HG02678 (cell line): Measurements from ENCODE around the gene COL27A1.
A peak's percentile ranks its signal among the peaks of the same experiment; 100 is the strongest.

Experiments used
- ATAC-seq: cut with Tn5 transposase; IDR thresholded peaks from one replicate; pipeline ENCODE4 v1.9.1; 2021; ENCODE audit warnings: mild to moderate bottlenecking, moderate library complexity; ENCODE audit not compliant: unreplicated experiment

Gene COL27A1

DNA sequence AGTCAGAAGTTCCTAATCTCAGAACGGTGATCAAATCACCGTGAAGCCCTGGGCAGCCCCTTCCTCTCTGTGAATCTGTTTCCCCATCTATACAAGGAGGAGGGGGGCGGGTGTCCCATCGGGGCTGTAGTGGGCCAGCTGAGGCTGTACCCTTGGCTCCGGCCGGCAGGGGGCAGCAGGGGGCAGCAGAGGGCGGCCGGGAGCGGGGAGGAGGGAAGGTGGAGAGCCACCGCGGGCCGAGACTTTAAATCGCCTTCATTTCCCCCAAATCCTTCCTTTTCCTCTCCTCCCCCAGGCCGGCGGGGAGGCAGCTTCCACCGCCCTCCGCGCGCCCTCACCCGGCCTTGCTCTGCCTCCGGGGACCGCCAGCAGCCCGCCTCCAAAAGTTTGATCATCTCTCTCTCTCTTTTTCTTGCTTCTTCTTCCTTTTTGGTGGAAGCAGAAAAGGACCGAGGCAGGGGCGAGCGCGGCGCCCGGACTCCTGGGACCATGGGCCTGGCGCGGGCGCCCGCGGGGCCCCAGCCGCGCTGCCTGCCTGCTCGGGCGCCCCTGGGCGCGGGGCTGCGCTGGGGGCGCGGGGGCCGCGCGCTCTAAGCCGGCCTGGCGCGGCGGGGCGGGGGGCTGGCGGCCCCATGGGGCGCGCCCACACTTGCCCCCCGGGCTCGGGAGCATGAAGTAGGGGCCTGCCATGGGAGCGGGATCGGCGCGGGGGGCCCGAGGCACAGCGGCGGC is at the start of gene COL27A1:
Gene COL27A1, plus strand, starts transcription at position 275 of the 732 bp plus-strand sequence. Its CDS starts 414 bp downstream, at position 689.
- ATAC-seq = peak; percentile 93

DNA sequence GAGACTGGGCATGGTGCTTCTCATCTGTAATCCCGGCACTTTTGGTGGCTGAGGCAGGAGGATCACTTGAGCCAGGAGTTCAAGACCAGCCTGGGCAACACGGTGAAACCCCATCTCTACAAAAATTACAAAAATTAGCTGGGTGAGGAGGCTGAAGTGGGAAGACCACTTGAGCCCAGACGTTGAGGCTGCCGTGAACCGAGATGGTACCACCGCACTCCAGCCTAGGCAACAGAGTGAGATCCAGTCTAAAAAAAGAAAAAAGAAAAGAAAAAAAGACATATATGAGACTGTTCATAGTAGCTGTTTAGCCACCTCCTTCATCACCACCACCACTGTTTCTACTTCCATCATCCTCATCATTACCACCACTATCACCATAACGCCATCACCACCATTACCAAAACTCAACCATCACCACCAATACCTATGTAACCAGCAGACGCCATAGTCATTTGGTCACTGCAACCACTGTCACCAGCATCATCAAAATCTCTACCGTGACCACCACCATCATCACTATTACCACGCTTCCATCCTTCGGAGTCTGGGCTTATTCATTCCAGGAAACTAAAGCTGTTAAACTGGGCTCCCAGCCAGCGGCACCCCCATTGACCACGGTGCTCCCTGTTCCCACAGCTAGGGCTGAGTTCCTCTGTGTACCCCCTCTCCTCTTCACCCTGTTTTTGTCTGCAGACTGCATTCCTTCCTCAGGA is 47.9 kb upstream of the COL27A1 start:
- ATAC-seq = peak; percentile 4

DNA sequence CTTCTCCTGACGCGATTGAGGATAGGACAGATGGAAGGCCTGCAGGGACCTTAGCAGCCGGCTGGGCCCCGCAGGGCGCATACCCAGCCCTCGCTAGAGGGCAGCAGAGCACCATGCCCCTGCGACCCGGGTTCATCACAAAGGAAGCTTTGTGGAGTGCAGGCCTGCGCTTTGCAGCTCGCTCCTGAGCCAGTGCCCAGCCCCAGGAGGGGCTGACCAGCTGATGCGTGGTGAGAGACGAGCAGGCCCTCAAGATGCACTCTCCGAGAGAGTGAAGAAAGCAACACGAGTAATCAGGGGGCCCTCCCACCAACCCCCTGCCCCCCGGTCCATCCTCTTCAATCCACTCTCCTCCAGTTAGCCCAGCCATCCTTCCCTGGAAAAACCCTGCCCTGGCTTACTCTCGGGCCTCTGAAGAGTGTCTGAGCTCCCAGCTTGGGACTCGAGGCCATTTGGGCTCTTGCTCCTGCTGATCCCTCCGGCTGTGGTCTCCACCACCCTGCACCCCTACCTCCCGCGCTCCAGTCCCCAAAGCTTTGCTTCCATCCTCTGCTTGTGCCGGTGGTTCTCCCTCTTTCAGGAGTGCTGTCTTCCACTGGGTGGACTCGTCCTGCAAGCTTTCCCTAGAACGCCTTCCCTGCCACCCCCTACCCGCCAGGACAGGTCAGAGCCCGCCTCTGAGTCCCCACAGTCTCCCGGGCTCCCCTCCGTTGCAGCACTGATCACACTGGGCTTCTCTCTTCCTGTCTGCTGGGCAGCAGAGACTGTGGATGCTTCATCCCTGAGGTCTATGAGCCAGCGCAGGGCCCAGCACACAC is 47.1 kb upstream of the COL27A1 start:
- peak; percentile 55 for ATAC-seq

DNA sequence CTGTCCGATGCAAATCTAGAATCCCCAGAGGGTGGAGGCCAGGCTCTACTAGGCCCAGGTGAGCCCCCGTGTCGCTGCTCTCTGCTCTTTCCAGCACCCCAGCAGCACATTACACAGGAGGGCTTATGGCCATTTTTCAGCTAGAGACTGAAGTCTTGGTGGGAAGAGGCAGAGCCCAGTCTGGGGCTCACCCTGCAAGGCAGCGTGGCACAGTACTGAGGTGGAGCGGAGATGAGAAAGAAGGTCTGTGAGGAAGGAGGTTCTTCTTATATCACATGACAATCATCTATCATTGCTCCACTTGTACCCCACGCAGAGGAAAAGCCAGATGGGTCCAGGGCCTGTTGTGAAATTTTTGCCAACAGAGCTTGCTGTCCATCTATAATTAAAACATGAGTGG is 46.2 kb upstream of the COL27A1 start:
- ATAC-seq = no peak

GRCh38 chr9:114110180-114110579 is 45.2 kb upstream of the COL27A1 start:
- ATAC-seq = no peak

GRCh38 chr9:114112325-114112724 is 43.0 kb upstream of the COL27A1 start:
- ATAC-seq = no peak

DNA sequence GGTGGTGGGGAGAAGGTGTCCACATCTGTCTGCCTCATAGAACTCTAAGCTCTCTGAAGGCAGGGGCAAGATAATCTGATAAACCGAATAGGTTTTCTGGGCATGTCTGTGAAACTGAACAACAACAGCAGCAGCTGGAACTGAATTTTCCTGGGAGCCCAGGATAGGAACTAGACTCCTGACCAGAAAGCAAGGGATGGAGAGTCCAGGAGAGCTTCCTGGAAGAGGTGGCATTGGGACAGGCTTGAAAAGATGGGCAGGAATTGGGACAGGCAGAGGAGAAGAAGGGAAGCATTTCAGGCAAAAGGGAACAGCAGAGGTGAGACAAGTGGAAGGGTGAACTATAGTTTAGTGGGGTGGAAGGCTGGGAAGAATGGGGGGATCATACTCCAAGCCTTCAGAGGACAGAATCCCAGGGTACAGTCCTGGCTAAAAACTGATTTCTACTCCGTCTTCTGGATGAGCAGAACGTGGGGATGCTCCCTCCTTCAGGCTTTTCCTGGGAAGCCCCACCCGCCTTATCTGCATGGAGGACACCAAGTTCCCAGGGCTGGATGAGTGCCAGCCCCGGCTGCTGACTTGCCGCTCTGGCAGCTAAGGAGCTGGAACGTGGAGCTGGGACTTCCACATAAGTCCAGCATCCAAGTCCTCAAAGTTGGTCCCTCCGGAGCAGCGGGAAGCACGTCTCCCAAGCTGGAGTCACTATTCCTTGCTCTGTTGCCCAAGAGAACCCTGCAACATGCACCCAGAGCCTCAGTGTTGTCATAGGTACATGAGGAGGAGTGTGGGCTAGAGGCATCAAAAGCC is 42.4 kb upstream of the COL27A1 start:
- ATAC-seq = no peak

GRCh38 chr9:114114364-114114763 is 41.0 kb upstream of the COL27A1 start:
- ATAC-seq = no peak

GRCh38 chr9:114115654-114116125 is 39.6 kb upstream of the COL27A1 start:
- ATAC-seq = no peak

DNA sequence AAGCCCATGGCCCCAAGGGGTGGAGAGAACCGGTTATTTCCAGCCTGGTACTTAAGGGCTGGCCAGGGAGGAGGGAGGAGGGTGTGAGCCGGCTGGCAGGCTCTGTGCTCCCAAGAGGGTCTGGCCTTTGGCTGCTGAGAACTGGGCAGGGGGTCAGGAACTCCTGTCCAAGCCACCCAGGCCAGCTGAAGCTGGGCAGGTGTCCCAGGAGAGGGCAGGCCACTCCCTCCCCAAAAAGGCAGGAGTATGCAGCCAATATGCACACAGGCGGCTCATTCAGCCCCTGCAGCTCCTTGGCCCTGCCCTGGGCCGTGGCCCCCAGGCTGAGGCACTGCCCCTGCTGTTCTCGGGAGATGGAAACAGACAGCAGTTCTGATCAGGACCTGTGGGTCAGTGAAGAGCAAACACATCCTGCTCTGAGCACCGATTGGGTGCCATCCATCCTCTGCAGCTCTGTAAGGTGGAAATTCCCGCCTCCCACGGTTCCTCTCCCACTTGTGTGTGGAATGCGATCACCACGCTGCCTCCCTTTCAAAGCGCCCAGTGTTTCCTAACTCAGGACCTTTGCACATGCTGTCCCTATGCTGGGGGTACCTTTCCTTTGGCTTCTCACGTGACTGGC is 39.1 kb upstream of the COL27A1 start:
- no peak for ATAC-seq

GRCh38 chr9:114117614-114117995 is 37.7 kb upstream of the COL27A1 start:
- ATAC-seq = no peak

DNA sequence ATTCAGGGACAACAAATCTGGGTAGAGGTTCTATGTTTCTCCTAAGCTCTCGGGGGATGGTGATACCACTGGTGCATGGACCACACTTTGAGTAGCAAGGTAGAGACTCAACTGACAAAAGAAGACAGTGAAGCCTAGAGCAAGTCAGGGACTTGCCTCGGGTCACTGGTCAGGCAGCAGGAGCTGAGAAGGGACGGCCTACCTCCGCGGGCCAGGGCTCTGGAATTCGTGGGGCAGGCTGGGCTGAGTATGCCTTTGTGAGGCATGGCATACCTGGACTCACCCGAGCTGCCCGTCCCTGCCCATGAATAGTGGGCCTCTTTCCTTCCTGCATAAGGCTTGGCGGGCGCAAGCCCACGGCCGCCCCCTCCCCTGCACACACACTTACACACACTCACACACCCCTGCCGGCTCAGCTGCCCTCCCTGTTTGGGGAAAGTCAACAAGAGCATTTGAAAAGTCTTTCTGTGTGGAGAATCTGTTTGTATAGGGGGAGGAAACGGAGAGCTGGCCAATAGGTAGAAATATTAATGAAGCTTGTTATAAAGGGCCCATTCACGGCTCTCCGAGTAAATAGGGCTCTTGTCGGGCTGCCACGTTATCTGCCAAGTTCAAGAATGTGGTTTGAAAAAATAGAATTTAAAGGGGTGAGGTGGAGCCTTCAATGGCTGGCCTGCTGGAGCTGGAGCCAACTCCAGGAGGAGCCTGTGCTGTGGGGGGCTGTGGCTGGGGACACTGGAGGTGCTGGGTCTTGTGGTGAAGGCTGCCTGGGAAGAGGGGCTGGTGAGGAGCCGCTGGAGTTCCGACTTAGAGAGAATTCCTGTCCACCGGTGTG is 37.1 kb upstream of the COL27A1 start:
- no peak for ATAC-seq

GRCh38 chr9:114119242-114120191 is 35.8 kb upstream of the COL27A1 start:
- ATAC-seq = no peak

GRCh38 chr9:114120192-114121014 is 34.9 kb upstream of the COL27A1 start:
- no peak for ATAC-seq

DNA sequence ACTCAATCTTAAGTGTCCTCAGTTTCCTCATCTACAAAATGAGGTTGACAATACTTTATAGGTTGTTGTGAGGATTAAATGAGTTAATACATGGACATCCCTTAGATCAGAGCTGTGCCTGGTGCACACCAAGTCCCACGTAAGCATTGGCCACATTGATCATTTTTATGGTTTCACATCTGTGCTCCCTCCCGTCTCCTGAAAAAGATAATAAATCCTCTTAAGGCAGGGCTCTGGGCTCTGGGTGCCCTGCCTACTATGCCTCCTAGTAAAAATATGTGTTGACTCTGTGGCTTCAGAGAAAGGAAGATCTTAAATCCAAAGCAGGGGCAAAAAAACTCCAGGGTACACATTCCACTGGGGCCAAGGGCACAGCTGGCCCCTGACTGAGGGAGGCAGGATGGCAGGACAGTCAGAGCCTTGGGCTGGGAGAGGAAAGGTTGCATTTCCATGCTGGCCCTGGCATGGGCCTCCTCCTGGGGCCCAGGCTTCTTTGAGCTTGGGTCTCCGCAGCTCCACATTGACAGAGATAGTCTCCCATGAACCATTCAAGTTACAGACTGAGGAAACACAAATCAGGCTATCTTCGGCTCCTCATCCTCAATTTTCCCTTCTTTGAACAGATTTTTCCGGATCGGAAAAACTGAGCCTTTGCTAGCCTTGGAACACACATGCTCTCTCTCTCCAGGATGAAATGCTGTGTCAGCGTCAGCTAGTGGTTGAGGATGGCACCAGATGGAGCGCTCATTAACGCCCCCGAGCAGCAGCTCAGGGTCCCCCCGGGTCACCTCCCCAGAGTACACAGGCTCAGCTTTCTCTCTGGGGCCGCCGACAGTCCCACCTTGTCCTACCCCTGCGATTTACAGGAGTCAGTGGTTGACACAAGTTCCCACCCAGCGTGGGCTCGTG is 33.9 kb upstream of the COL27A1 start:
- no peak for ATAC-seq
